GM12891 (cell line): ENCODE results near the gene PLEKHJ1.

Experiments
- DNase-seq: peaks from one replicate; pipeline ENCODE4 v3.0.0; 2011; ENCODE audit warnings: low spot score; ENCODE audit not compliant: insufficient read length
- FAIRE-seq: peaks from 2 replicates; lab custom pipeline; 2011; peaks lifted over from hg19 to GRCh38; lab: Jason Lieb, UNC
- PAX5 ChIP-seq: IDR thresholded peaks from 2 replicates; pipeline ENCODE4 v1.6.1; 2011; ENCODE audit warnings: low read length, moderate library complexity, mild to moderate bottlenecking; ENCODE audit not compliant: insufficient read depth, severe bottlenecking
- POLR2A ChIP-seq: IDR thresholded peaks from 2 replicates; pipeline ENCODE4 v1.6.1; 2011; ENCODE audit warnings: low read depth, low read length, control low read depth
- POLR2AphosphoS5 ChIP-seq: IDR thresholded peaks from 2 replicates; pipeline ENCODE4 v1.6.1; 2011; ENCODE audit warnings: low read depth, low read length, control low read depth
- POU2F2 ChIP-seq: IDR thresholded peaks from 2 replicates; pipeline ENCODE4 v1.6.1; 2011; ENCODE audit warnings: low read depth, mild to moderate bottlenecking, control low read depth, low read length, moderate library complexity
- SPI1 ChIP-seq: IDR thresholded peaks from 2 replicates; pipeline ENCODE4 v1.6.1; 2011; ENCODE audit warnings: low read depth, low read length, control low read depth
- TAF1 ChIP-seq: IDR thresholded peaks from 2 replicates; pipeline ENCODE4 v1.6.1; 2011; ENCODE audit warnings: low read depth, low read length, control low read depth

The PLEKHJ1 gene

GRCh38 chr19:2243274-2244124 is 7.4 kb upstream of the PLEKHJ1 start:
- FAIRE-seq (no peak), DNase-seq (no peak)

GRCh38 chr19:2242816-2243215 is 6.7 kb upstream of the PLEKHJ1 start:
- TF ChIP-seq TAF1 (no peak), PAX5 (no peak), POLR2A (no peak), POLR2AphosphoS5 (no peak), POU2F2 (no peak), SPI1 (no peak)
- no peak for FAIRE-seq
- no peak for DNase-seq

More at GRCh38 chr19:2243274-2244124, 7.4 kb upstream of the PLEKHJ1 start:
- TF ChIP-seq POLR2AphosphoS5 (no peak), PAX5 (no peak), POLR2A (no peak), SPI1 (no peak), POU2F2 (no peak), TAF1 (no peak)

GRCh38 chr19:2242092-2242537 is 6.0 kb upstream of the PLEKHJ1 start:
- FAIRE-seq: no peak
- TF ChIP-seq PAX5 (no peak), POU2F2 (no peak), SPI1 (no peak), POLR2AphosphoS5 (no peak), TAF1 (no peak), POLR2A (no peak)
- DNase-seq: no peak

GRCh38 chr19:2240881-2241760 is 5.0 kb upstream of the PLEKHJ1 start:
- TF ChIP-seq POU2F2: no peak
- TF ChIP-seq SPI1: no peak
- TF ChIP-seq TAF1: no peak

GRCh38 chr19:2239771-2240770 is 3.9 kb upstream of the PLEKHJ1 start:
- FAIRE-seq (no peak), DNase-seq (no peak)
- TF ChIP-seq POU2F2 (no peak), TAF1 (no peak), POLR2AphosphoS5 (no peak), POLR2A (no peak), PAX5 (no peak), SPI1 (no peak)

More at GRCh38 chr19:2240881-2241760, 5.0 kb upstream of the PLEKHJ1 start:
- no peak for FAIRE-seq
- no peak for DNase-seq

GRCh38 chr19:2239173-2239572 is 3.0 kb upstream of the PLEKHJ1 start:
- no peak for TF ChIP-seq PAX5
- TF ChIP-seq POU2F2: no peak
- no peak for TF ChIP-seq SPI1
- TF ChIP-seq POLR2A: no peak
- no peak for TF ChIP-seq TAF1
- TF ChIP-seq POLR2AphosphoS5: no peak
- DNase-seq (no peak), FAIRE-seq (no peak)

GRCh38 chr19:2237869-2238153 is 1.7 kb upstream of the PLEKHJ1 start:
- TF ChIP-seq POLR2AphosphoS5 (no peak), POU2F2 (no peak), POLR2A (no peak), TAF1 (no peak)
- DNase-seq (no peak), FAIRE-seq (no peak)

GRCh38 chr19:2237051-2237868 is 1.1 kb upstream of the PLEKHJ1 start:
- no peak for DNase-seq
- TF ChIP-seq POLR2AphosphoS5 (no peak), TAF1 (no peak), POU2F2 (no peak), PAX5 (no peak), SPI1 (no peak), POLR2A (no peak)
- FAIRE-seq: no peak

GRCh38 chr19:2236064-2236313 is 140 bp downstream of the PLEKHJ1 start:
- DNase-seq (no peak), FAIRE-seq (no peak)
- TF ChIP-seq TAF1 (peak; percentile 67; the same call in 1 of the 2 replicates), POLR2A (peak; percentile 46; the same call in 1 of the 2 replicates), POU2F2 (no peak), POLR2AphosphoS5 (peak; percentile 28; the same call in 1 of the 2 replicates)
